Renal pelvis (tissue), 4 donors: ENCODE results near the gene DELE1. TPM values are rescaled to one million over a fixed set of nuclear protein-coding genes. Genes with fewer than 3 reads are reported as not detected.
"Not testable (repeated sequence)": the region's sequence is repeated elsewhere in the genome, so short reads cannot be mapped to it uniquely, and the experiment has no call there.

Experiments
- DNase-seq: peaks from one replicate; pipeline ENCODE4 v3.0.0-alpha.2; 2013
- polyA plus RNA-seq, 3 donors: library from polyadenylated mRNA; unstranded; fragments of 120-200 nt; gene quantifications; one replicate each; pipeline ENCODE4 v1.2.1, GENCODE V29; 2013; ENCODE audit not compliant: insufficient read length in 3 of 3

DELE1 gene
- polyA plus RNA-seq, 3 donors: 99.9 to 143 (median 142) TPM

DNA sequence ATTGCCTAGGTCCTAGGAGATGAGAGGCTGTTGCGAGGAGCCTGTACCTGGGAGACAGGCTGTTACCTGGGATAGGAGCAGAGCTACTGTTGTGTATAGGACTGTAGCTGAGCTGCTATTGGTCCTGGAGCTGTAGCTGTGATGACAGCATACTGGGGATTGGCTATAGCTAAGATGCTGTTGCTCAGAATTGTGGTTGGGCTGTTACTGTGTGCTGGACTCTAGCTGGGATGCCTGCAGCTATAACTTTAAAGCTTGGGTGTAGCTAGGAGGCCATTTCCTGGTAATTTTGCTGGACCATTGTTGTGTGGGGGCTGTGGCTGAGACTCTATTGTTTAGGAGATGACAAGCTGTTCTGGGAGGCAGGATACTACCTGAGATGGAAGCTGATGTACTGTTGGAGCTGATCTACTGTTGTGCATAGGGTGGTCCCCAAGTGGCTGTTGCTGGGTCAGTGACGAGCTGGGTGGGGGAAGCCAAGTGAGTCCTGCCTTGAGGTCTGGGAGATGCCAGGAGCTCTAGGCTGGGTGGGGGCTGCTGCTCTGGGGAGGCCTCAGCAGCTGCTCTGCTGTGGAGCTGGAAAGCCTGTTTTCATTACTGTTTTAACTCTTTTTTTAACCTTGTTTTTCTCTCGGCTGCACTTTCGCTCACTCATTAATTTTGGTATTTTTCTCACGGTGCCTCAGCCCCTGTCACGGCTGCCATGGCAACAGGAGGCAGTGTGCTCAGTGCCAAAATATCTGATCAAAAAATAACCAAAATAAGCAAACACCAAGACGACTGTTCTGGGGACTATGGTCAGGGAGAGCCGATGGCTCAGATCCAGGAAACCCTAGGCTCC lies 42.5 kb upstream of the DELE1 start:
- DNase-seq: no peak

DNA sequence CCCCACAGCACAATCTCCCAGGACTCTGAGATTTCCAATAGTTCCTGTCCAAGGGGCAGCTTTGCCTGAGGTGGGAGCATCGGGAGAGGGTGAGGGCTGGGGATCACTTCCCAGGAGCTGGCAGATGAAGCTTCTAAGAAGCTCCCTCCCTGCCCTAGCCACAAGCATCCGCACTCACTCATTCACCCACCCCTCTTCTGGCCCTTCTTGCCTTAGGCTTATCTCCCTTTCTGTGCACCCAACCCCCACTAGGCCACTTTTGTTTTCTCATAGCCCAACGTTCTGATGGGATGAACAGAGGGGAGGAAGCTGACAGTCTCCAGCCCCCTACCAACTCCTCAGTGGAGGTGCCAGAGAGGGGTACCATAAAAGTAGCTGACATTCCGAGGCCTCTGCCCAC lies 41.8 kb upstream of the DELE1 start:
- DNase-seq: no peak

DNA sequence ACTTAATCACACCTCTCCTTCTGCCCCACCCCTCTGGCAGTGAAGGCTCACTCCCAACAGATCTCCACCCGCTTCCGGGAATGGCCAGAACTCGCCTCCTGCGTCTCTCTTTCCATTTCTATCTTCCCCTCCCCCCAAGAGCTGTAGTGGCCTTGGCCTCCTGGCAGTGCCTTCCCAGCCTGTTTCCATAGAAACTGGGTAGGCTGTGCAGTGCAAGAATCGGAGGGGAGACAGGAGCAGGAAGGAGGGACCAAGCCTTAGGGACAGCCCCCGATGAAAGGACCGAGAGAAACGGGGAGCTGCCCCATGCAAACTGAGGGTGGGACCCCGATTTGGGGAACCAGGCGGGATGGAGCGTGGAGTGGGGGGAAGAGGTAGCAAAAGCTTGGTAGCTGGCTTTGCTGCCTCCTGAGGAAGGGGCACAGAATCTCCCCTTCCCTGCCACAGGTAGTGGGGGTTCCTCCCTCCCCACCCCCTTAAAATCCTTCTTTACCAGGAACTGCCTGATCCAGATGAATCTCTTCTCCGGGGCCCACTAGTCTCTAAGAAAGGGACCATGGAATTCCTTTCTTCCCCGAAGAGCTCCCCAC lies 41.0 kb upstream of the DELE1 start:
- no peak for DNase-seq

DNA sequence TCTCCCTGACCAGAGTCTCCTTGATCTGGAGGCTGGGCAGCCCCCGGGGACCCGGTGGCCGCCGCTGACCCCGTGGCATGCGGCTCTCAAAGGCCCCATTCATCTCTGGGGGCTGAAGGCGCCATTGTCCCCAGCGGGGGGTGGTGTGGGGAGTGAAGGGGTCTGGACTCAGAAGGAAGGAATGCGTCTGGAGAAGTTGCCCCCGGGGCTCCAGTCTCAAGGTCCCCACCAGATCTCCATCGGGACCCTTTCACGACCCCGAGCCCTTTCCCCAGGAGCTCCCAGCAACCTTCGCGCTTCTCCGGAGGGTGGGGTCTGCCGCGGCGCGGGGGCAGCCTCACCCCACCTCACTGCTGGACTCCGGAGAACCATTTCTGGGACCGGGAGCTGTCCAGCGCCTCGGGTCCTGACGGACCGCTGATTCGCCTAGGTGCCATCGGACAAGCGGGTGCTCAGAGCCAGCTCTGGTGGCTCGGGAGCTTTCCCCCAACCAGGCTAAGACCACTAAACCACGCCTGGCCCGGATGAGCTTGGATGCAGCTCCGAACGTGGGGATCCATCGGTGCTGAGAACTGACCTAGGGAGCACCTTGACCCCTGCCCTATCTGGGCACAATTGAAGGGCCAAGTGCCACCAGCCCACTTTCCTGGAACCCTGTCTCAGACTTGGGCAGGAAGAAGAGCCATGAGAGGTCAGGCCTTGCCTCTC lies 40.3 kb upstream of the DELE1 start:
- DNase-seq: peak; percentile 72

DNA sequence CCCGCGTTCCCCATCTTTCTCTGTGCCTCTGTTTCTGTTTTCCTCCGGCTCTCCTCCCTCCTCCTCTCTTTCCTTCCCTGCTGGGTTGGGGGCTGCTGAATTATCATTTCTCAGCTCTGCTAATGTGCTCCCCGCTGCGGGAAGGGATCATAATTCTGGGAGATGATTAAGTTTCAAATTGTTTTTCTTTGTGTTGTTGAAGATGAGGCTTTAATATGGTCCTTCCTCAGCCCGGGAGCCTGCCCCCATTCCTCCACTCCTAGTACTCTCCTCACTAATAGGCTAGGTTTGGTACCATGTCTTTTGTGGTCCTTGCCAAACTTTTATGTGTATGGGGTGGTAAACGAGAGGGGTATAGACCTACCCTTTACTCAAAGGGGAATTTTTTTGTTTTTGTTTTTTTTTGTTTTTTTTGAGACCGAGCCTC lies 39.8 kb upstream of the DELE1 start:
- no peak for DNase-seq

DNA sequence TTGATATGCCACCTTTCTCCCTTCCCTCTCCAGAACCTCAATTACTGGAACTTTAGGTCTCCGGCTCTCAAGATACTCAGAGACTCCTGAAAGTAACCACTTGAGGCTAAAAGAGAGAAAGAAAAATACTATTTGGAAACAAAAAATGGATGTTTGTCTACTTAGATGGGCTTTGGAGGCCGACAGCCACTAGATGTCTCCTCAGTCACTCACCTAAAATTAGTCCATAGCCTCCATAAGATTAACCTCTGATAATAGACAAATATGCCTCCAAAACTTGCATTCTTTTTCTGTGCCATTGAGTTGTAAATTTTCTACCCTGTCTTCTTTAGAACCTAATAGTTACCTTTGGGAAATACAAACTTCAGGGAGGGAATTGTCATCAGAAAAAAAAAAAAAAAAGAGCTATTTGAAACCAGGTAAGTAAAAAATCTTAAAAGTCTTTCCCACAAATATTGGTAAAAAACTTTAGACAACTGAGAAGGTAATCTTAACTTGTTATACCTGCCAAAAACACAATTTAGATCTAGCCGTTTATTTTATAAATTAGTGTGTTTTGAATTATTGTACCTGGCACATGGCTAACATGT lies 34.3 kb upstream of the DELE1 start:
- no peak for DNase-seq

DNA sequence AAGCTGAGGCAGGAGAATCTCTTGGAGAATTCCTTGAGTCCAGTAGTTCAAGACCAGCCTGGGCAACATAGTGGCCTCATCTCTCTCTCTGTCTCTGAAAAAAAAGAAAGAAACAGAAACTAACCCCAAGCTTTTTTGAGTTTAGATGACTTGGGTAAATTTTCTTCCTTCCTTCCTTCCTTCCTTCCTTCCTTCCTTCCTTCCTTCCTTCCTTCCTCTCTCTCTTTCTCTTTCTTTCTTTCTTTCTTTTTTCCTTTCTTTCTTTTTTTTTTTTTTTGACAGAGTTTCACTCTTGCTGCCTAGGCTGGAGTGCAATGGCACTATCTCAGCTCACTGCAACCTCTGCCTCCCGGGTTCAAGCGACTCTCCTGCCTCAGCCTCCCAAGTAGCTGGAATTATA lies 33.2 kb upstream of the DELE1 start:
- DNase-seq: not testable (repeated sequence)

DNA sequence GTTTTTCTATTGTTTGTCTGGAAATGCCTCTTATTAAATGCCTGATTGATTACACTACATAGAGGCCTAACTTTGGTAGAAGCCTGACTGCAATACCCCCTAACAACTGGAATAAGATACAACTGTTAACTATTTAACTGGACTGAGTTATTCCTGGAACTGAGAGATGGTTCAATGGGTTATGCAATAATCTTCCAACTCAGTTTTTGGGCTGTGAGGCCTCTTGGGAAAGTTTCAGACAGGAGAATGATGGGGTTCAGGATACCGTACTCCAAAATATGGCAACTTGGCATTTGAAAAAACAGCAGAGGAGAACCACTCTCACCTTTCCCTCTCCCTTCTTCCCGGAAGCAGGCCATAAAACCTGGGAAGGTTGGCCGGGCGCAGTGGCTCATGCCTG lies 26.2 kb upstream of the DELE1 start:
- DNase-seq: no peak

DNA sequence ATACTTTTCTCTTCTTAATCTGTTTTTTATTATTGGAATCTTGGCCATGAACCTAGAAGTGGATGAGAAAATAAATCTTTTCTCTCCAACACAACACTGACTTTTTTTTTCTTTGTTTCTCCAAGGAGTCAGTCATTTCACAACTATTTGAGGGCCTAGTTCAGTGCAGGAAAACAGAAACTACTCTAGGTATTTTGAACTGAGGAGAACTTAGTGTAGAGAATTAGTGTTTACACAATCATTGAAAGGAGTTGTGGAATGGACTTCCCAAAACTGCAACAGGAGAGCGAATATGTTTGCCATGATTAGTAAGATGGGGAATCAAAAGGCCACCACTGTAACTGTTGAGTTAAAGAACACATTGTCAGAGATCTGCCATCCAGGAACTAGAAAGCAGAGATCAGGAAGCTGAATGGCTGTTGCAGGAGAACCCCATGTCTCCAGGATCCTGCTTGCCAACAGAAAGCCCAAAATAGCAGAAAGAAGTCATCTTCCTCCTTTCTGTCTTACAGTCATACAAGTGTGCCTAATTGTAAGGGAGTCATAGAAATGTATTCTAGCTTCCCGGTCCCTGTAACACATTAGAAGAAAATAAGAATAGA lies 25.1 kb upstream of the DELE1 start:
- DNase-seq: no peak

DNA sequence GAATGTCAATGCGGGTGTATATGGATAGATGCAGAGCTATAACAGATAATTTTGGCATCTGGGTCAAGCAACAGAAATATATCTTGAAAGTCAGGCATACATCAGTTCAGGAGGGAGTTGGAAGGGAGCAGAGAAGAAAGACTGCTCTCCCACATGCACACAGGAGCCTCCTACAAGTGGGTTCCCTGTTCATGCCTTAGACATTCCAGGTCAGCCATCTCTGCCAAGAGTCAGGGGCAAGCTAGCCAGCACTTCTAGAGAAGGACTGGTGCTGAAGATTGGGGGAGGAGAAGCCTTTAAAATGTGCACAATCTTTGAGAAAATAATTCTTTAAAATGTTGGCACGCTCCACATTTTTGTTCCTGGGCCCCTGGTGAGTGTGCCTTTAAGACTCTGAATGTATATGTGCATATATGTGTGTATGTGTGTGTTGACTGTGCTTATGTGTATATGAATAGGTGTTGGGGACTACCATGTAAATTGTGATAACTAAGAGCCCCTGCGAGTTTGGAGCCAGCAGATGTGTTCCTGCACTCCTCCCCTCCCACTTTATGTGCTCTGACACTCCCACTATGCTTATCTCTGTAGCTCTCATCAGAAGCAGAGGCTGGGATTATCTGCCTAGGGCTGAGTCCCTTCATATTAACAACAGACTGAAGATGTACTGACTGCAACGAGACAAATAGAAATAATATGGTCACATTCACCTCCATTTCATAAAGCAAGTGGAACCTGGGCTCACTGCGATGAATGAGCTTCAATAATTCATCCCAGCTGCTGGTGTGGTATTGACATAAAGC lies 21.5 kb upstream of the DELE1 start:
- no peak for DNase-seq

DNA sequence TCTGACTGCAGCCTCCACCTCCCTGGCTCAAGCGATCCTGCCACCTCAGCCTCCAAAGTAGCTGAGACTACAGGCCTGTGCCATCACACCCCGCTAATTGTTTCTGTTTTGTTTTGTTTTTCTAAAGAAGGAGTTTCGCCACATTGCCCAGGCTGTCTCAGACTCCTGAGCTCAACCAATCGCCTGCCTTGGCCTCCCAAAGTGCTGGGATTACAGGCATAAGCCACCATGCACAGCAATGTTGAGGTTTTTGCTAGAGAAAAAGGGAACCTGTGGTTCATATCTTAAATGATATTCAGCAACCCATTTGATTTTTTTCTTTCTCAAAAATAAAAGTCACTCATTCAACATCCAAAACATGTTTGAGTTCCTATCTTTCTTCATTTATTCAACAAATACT lies 20.4 kb upstream of the DELE1 start:
- DNase-seq: no peak

DNA sequence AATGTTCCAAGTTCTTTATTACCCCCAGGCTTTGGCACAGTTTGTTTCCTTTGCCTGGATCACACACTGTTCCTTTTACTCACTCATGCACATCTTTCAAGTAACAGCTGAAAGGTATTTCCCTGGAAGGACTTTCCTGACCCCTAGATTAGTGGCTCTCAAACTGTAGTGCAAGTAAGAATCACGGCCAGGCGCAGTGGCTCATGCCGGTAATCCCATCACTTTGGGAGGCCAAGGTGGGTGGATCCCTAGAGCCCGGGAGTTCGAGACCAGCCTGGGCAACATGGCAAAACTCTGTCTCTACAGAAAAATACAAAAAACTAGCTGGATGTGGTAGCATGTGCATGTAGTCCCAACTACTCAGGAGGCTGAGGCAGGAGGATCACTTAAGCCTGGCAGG lies 19.1 kb upstream of the DELE1 start:
- no peak for DNase-seq

DNA sequence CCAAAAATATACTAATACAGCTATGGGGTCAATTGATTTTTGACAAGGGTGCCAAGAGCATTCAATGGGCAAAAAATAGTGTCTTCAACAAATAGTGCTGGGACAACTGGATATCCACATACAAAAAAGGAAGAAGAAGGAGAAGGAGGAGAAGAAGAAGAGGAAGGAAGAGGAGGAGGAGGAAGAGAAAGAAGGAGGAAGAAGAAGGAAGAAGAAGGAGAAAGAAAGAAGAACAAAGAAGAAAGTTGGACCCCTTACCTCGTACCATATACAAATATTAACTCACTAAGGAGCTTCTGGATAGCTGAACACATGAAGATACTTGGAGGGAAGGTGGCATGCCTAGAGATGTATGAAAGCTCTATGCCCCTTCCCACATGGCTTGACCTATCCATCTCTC lies 17.2 kb upstream of the DELE1 start:
- no peak for DNase-seq

DNA sequence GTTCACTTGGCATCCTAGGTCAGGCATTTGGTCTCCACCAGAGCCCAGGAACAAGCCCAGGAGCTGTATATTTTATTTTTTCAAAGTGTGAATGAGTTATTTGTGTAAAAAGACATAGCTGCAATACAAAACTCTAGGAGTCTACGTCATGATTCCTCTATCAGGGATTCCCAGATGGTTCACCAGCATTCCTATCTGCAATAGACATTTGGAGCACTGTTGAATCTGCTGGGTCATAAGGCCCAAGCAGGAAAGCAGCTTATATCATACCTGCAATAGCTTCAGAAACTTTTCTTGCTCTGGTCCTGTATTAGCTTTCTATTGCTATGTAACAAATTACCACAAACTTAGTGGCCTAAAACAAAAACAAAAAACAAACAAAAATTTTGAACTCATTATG lies 16.7 kb upstream of the DELE1 start:
- DNase-seq: no peak

DNA sequence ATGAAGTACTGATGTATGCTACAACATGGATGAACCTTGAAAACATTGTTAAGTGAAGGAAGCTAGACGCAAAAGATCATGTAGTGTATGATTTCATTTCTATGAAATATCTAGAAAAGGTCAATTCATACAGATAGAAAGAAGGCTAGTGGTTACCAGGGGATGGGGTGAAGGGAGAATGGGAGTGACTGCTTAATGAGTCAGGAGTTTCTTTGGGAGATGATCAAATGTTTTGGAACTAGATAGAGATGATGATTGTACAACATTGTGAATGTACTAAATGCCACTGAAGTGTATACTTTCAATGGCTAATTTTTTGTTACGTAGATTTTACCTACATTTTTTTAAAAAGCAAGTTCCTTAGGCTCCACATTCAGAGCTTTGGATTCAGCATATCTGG lies 14.9 kb upstream of the DELE1 start:
- DNase-seq: no peak

DNA sequence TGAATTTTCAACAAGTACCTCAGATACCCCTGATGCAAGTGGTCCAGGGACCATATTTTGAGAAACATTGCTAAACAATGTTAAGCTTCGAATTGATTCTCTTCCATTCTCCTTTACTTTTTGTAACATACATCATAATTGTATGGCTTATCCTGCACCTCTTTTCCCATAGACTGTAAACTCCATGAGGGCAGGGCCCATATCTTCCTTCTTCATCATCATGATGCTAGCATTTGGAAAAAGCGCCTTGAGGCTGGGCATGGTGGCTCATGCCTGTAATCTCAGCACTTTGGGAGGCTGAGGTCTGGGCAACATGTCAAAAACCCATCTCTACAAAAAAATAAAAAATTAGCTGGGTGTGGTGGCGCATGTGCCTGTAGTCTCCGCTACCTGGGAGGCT lies 14.5 kb upstream of the DELE1 start:
- no peak for DNase-seq

DNA sequence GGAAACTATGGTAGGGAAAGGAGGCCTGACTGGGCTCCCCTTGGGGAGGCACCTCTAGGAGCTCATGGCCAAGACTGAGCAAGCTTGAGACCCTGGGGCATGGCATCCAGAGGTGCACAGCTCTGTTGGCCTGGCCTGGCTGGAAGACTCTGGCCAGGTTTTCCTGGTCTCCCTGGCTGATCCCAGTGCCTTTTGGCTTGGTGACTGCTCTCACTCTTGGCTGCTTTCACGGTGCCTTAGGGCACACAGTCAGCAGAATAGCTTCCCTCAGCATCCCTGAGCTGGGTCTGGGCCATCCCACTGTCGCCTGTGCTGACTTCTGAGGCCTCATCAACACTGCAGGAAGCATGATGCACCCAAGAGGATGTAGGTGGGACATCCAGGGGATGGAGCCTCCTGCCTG lies 13.4 kb upstream of the DELE1 start:
- no peak for DNase-seq

DNA sequence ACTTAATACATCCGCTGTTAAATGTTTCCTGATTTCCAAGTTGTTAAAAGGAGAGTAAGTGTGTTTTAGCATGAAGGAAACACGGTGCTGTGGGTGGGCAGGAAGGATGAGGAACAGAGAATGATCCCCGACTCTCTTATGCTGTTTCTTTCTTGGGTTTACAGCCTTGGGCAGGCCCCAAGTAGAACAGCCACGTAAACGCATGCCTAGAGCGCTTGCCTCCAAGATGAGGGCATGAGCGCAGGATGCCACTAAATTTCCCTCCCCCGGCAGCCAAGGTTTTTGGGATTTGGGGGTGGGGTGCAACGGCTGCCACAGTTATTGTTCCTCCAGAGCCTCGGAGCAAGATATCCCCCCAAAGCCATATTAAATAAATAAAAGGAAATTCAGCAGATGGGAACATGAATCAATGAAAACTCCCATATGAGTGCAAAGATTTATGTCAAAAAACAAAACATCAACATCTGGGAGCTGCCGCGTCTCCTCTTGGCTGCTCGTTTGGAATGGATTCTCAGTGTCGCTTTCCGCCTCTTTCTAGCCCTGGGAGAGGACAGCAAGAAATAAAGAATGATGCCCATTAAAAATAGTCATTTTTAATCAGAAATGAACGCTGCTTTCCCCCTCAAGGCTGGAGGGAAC lies 10.0 kb upstream of the DELE1 start:
- peak; percentile 44 for DNase-seq

DNA sequence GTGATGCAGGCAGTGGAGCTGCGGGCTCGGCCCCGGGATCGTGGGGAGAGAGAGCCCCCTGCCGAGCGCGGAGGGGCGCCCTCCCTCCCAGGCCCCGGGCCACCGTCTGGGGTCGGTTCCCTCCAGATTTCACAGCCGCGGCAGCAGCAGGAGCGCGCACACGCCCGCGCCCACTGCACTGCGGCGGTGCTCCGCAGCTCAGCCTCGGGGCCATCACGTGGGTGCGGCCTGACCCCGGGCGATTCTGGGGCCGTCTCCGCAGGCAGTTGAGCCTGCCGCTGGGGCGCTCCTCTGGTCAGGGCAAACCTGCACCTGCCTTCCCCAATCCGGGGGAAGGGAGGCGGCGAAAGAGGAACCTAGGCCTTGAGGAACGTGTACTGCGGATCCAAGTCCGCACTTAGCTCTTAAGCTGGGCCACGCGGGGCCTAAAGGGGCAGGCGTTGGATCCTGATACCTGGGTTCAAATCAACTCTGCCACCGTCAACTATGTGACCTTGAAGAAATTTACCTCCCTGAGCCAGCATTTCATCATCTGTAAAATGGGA lies 9.4 kb upstream of the DELE1 start:
- peak; percentile 46 for DNase-seq

DNA sequence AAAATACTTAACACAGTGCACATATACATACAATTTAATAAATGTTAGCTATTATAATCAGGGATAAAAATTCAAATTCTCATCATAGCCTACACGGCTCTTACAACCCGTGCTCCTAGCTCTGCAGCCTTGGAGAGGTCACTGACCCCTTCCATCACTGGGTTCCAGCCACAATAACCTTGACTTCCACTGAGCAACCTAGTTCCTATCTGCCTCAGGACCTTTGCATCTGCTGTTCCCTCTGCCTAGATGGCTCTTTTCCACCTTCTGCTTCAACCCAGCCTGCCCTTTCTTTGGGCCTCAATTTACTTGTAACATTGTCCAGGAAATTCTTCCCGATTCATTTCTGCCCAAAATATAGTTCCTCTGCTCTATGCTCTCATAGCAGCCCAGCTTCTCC lies 8.9 kb upstream of the DELE1 start:
- DNase-seq: no peak

DNA sequence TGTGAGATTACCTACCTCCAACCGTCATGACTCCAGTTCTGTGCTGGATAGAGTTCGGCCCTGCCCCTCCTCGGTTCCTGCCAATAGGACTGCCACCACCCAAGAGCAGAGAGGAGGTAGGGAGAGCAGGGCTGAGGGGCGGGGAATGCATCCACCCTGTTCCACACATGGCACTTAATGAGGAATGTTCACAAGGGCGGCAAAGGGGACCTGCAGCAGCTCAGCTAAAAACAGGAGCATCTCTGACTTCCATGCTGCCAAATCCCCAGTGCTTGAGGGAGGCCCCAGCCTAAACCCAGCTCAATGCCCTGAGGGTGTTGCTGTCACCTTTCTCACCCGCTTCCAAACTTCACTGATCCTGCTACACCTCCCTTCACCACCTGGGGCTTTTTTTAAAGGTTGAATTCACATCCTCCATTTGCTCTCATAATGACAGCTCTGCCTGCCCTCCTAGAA lies 7.8 kb upstream of the DELE1 start:
- no peak for DNase-seq
